OCI-LY7 (cell line): ENCODE results near the gene OAS1. TPM values are rescaled to one million over a fixed set of nuclear protein-coding genes. Genes with fewer than 3 reads are reported as not detected.

Source experiments
- BruUV-seq: library from RNA; stranded (reverse); fragments of 400-500 nt; replicated peaks from 2 replicates; lab custom pipeline; 2021; lab: Mats Ljungman, UMichigan
- CTCF ChIA-PET: fragments of 300-600 bp; sonication (Branson Sonifier 250); formaldehyde crosslinking; loops from one replicate; lab custom pipeline; 2022; ENCODE audit warnings: antibody characterized with exemption; ENCODE audit not compliant: unreplicated experiment; lab: Charles Lee
- POLR2A ChIA-PET: fragments of 300-600 bp; sonication (Branson Sonifier 250); formaldehyde crosslinking; loops from one replicate; lab custom pipeline; 2022; ENCODE audit warnings: antibody characterized with exemption; lab: Charles Lee
- DNase-seq: peaks from one replicate; pipeline ENCODE4 v3.0.0-alpha.2; 2015; ENCODE audit warnings: low spot score
- H2AFZ ChIP-seq: fragments of 200-600 bp; sonication (generic), shearing (Covaris generic); 2 replicates; pipeline ENCODE4 v1.6.1; 2014; ENCODE audit warnings: mild to moderate bottlenecking, antibody characterized with exemption, low read length, moderate library complexity
- H3K27ac ChIP-seq: fragments of 200-600 bp; sonication (generic); 2 replicates; pipeline ENCODE4 v1.5.1; 2014; ENCODE audit warnings: mixed run types, low read depth, mild to moderate bottlenecking, moderate library complexity, low read length, inconsistent platforms; ENCODE audit not compliant: poor library complexity, severe bottlenecking
- H3K36me3 ChIP-seq: fragments of 200-600 bp; sonication (generic); 2 replicates; pipeline ENCODE4 v1.6.1; 2014; ENCODE audit warnings: mild to moderate bottlenecking, antibody characterized with exemption, low read length, moderate library complexity, mixed read lengths; ENCODE audit not compliant: insufficient read depth
- H3K4me1 ChIP-seq: fragments of 200-600 bp; sonication (generic); 2 replicates; pipeline ENCODE4 v1.5.1; 2014; ENCODE audit warnings: mild to moderate bottlenecking, low read length; ENCODE audit not compliant: insufficient read depth, poor library complexity, severe bottlenecking
- H3K4me2 ChIP-seq: fragments of 200-600 bp; sonication (generic); 2 replicates; pipeline ENCODE4 v1.6.1; 2014; ENCODE audit warnings: mild to moderate bottlenecking, low read length
- H3K4me3 ChIP-seq: fragments of 200-600 bp; sonication (generic); 2 replicates; pipeline ENCODE4 v1.5.1; 2014; ENCODE audit warnings: mild to moderate bottlenecking, low read depth, low read length; ENCODE audit not compliant: poor library complexity, severe bottlenecking
- H3K79me2 ChIP-seq: fragments of 200-600 bp; sonication (generic); 2 replicates; pipeline ENCODE4 v1.6.1; 2016; ENCODE audit warnings: low read depth, mild to moderate bottlenecking, low read length, moderate library complexity, mixed read lengths; ENCODE audit not compliant: insufficient read depth
- H3K9me2 ChIP-seq: fragments of 200-600 bp; sonication (generic); 2 replicates; pipeline ENCODE4 v1.6.1; 2016; ENCODE audit warnings: mild to moderate bottlenecking, low read length, mixed read lengths; ENCODE audit not compliant: insufficient read depth
- H3K9me3 ChIP-seq: fragments of 200-600 bp; sonication (generic); 2 replicates; pipeline ENCODE4 v1.6.1; 2014; ENCODE audit warnings: mild to moderate bottlenecking, mixed run types, low read length, mixed read lengths
- H4K20me1 ChIP-seq: fragments of 200-600 bp; sonication (generic); 2 replicates; pipeline ENCODE4 v1.6.1; 2014; ENCODE audit warnings: mild to moderate bottlenecking, antibody characterized with exemption, low read length, moderate library complexity, mixed read lengths; ENCODE audit not compliant: insufficient read depth
- EZH2phosphoT487 ChIP-seq: fragments of 200-600 bp; sonication (generic); IDR thresholded peaks from 2 replicates; pipeline ENCODE4 v1.6.1; 2018; ENCODE audit warnings: low read depth, borderline replicate concordance, mild to moderate bottlenecking, mixed run types, antibody characterized with exemption, low read length, moderate library complexity, mixed read lengths
- intact Hi-C: fragments of 100-400 bp; cut with micrococcal nuclease; formaldehyde crosslinking; loops from one replicate; pipeline ENCODE4 v1.10.0; 2022; ENCODE audit not compliant: unreplicated experiment
- total RNA-seq, 2 experiments: library from RNA; depleted of rRNA in 1 of 2; stranded (reverse); fragments of >200 nt in 1 of 2; shearing (Covaris generic) in 1 of 2; gene quantifications; 2 replicates each; pipeline ENCODE4 v1.2.3, GENCODE V29; 2014 to 2022
- TF ChIP-seq, protein P1 (sequence below): fragments of 200-600 bp; sonication (generic); conservative IDR thresholded peaks from 2 replicates; pipeline ENCODE4 v1.5.1; 2014; ENCODE audit warnings: mild to moderate bottlenecking, antibody characterized with exemption, low read length, moderate library complexity, mixed read lengths

Gene OAS1
- total RNA-seq, 2 experiments from 2014 or later: 49.6 to 56.3 TPM

DNA sequence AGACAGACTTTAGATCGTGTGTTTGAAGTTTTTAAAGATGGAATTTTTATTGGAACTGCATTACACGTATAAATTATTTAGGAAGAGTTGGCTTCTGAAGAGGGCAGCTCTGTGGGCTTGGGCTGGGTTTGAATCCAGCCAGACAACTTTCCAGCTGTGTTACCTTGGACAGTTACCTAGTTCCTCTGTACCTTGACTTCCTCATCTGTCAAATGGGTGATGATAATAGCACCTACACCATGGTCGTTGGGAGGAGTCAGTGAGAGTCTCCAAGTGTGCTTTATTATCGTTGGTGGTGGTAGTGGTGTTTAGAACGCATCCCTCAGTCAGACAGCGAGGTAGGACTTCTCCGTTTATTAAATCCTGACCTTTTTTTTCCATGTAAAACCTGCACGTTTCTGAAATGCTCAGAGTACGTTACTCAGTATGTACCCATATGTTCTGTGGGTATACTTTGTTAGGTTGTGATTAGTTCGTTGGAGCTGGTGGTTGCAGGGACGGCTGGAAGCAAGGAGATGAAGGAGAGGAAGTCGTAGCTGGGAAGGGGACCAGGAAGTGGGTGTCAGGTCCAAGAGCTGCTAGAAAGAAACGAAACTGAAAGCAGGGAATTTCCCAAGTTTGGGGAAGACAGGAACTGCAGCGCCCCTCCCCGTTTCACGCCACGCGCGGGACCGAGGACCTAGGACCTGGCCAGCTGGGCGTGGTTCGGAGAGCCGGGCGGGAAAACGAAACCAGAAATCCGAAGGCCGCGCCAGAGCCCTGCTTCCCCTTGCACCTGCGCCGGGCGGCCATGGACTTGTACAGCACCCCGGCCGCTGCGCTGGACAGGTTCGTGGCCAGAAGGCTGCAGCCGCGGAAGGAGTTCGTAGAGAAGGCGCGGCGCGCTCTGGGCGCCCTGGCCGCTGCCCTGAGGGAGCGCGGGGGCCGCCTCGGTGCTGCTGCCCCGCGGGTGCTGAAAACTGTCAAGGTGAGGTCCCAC lies 31.3 kb downstream of the OAS1 start, which contains the start of gene OAS3:
Gene OAS3 (plus strand): TSS at position 734 of the 979 bp plus-strand sequence. CDS start 57 bp downstream, at position 791.
- ChIA-PET POLR2A (interaction anchor here (0.9 kb wide), 1 partner anchor 30 kb away, joined by 4 read pairs; no protein-coding TSS in a partner anchor), CTCF (interaction anchor here (0.6 kb wide), 1 partner anchor 444 kb away, joined by 5 read pairs; no protein-coding TSS in a partner anchor)
- peak within 1 kb of the TSS; percentile 89 for H3K4me2 ChIP-seq
- BruUV-seq: no TSS peak
- H2AFZ ChIP-seq: peak within 1 kb of the TSS; percentile 92
- no peaks in the 10 kb centered on the region for H4K20me1 ChIP-seq
- DNase-seq: peak; percentile 49
- H3K9me2 ChIP-seq: no peaks in the 10 kb centered on the region
- peaks cover 31% of the 10 kb centered on the region for H3K4me1 ChIP-seq
- no peaks in the 10 kb centered on the region for H3K9me3 ChIP-seq
- no peak for TF ChIP-seq EZH2phosphoT487
- TF ChIP-seq, protein P1, sequence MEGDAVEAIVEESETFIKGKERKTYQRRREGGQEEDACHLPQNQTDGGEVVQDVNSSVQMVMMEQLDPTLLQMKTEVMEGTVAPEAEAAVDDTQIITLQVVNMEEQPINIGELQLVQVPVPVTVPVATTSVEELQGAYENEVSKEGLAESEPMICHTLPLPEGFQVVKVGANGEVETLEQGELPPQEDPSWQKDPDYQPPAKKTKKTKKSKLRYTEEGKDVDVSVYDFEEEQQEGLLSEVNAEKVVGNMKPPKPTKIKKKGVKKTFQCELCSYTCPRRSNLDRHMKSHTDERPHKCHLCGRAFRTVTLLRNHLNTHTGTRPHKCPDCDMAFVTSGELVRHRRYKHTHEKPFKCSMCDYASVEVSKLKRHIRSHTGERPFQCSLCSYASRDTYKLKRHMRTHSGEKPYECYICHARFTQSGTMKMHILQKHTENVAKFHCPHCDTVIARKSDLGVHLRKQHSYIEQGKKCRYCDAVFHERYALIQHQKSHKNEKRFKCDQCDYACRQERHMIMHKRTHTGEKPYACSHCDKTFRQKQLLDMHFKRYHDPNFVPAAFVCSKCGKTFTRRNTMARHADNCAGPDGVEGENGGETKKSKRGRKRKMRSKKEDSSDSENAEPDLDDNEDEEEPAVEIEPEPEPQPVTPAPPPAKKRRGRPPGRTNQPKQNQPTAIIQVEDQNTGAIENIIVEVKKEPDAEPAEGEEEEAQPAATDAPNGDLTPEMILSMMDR: no peak
- H3K27ac ChIP-seq: peak within 1 kb of the TSS; percentile 66
- H3K36me3 ChIP-seq: no peaks in the 10 kb centered on the region
- no peaks in the 10 kb centered on the region for H3K79me2 ChIP-seq
- H3K4me3 ChIP-seq: peak within 1 kb of the TSS; percentile 71
- intact Hi-C loops: loop anchor here (2.0 kb wide), 1 partner anchor 31 kb away; the partner anchor contains the start of gene OAS1

DNA sequence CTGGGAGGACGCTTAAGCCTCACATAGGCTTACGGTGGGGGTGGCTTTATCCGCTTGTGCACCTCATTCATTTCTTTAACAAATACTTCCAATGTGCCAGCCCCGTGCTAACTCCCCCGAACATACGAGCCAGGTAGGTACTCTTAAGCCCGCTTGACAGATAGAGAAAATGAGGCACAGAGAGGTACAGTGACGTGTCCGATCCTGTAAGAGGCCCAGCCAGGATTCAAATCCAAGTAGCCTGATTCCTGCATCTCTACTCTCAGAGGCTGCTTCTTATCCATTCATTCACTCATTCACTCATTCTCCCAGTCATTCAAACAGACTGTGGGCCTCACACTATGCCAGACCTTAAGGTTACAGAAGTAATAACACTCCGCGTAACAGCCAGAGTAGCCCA lies 32.0 kb downstream of the OAS1 start:
- no peaks in the 10 kb centered on the region for H3K9me2 ChIP-seq
- BruUV-seq: no TSS peak
- H2AFZ ChIP-seq: peak overlapping the region; percentile 91
- no peaks in the 10 kb centered on the region for H3K9me3 ChIP-seq
- peak overlapping the region; percentile 71 for H3K4me3 ChIP-seq
- no peak for TF ChIP-seq EZH2phosphoT487
- TF ChIP-seq, protein P1: no peak
- POLR2A ChIA-PET: no interaction called here
- CTCF ChIA-PET: no interaction called here
- H3K27ac ChIP-seq: no peak overlapping the region
- peaks cover 31% of the 10 kb centered on the region for H3K4me1 ChIP-seq
- H3K79me2 ChIP-seq: no peaks in the 10 kb centered on the region
- peak; percentile 11 for DNase-seq
- H3K4me2 ChIP-seq: peak overlapping the region; percentile 89
- H4K20me1 ChIP-seq: no peaks in the 10 kb centered on the region
- intact Hi-C loops: loop anchor here (2.0 kb wide), 1 partner anchor 32 kb away; the partner anchor contains the start of gene OAS1
- H3K36me3 ChIP-seq: no peaks in the 10 kb centered on the region
